ENCODE results near the gene RASSF9.

The RASSF9 gene

GRCh38 chr12:85836197-85837090, at the start of gene RASSF9:
TSS of gene RASSF9 (minus strand) at chr12:85836409. CDS start at chr12:85836201, 208 bp downstream.
- no peaks in the 10 kb centered on the region for H3K27me3 Mint-ChIP-seq (ENCODE audit: low read depth)
- peaks cover 27% of the 10 kb centered on the region for H3K4me1 Mint-ChIP-seq
- H3K27ac Mint-ChIP-seq, result peak within 1 kb of the TSS; percentile 92 to 97 (median 95)
- no peaks in the 10 kb centered on the region for H3K36me3 Mint-ChIP-seq (ENCODE audit: low read depth)
- H3K4me3 Mint-ChIP-seq, result peak within 1 kb of the TSS; percentile 78 to 92 (median 87)
- H3K9me3 Mint-ChIP-seq, result no peaks in the 10 kb centered on the region
- no peak for TF ChIP-seq CTCF (IDR thresholded peaks at IDR 0.05; ENCODE audit: unreplicated experiment in 3 of 3)

DNA sequence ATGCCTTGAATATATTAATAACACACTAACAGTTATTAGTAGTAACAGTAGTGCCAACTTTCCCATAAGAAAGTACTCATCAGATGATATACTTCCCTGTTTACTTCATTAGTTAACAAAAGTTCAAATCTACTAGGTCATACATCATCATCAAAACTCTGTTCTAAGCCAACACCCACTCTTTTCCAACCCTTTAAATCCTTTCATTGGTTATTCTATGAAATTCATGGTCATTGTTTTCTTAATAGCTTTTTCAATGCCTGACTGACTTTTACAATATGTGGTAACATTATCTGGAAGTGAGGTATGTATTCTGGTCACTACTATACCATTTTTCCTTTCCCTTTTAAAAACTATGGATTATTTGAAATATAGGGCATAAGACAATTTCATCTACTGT, 47.6 kb upstream of the RASSF9 start:
- no peak for TF ChIP-seq CTCF (IDR thresholded peaks at IDR 0.05; ENCODE audit: unreplicated experiment in 3 of 3)
- H3K4me3 Mint-ChIP-seq, result no peak overlapping the region
- no peaks in the 10 kb centered on the region for H3K27me3 Mint-ChIP-seq (ENCODE audit: low read depth)
- H3K36me3 Mint-ChIP-seq (ENCODE audit: low read depth), result no peaks in the 10 kb centered on the region
- no peak overlapping the region for H3K27ac Mint-ChIP-seq
- H3K9me3 Mint-ChIP-seq, result no peaks in the 10 kb centered on the region
- H3K4me1 Mint-ChIP-seq, result no peaks in the 10 kb centered on the region

DNA sequence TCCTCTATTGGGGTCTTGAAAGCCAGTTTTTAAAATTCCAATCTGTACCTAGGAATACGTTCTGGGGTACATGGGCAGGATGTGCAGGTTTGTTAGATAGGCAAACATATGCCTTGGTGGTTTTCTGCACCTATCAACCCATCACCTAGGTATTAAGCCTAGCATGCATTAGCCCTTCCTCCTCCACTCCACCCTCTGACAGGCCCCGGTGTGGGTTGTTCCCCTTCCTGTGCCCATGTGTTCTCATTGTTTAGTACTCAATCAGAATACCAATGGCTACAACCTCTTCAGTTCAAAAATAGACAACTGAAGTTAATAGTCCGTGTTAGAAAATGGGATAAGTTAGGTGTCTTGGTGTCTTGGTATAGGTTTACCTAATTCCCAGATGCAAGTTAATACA, 41.2 kb upstream of the RASSF9 start:
- H3K36me3 Mint-ChIP-seq (ENCODE audit: low read depth), result no peaks in the 10 kb centered on the region
- H3K9me3 Mint-ChIP-seq, result no peaks in the 10 kb centered on the region
- no peaks in the 10 kb centered on the region for H3K4me1 Mint-ChIP-seq
- TF ChIP-seq CTCF (IDR thresholded peaks at IDR 0.05; ENCODE audit: unreplicated experiment in 3 of 3), result no peak
- no peaks in the 10 kb centered on the region for H3K27me3 Mint-ChIP-seq (ENCODE audit: low read depth)
- H3K4me3 Mint-ChIP-seq, result no peak overlapping the region
- H3K27ac Mint-ChIP-seq, result no peak overlapping the region

GRCh38 chr12:85874031-85874461, 37.8 kb upstream of the RASSF9 start, which contains the start of gene NTS:
TSS of gene NTS (plus strand) at chr12:85874295. CDS start at chr12:85874404, 109 bp downstream.
- TF ChIP-seq CTCF (IDR thresholded peaks at IDR 0.05; ENCODE audit: unreplicated experiment in 3 of 3), result no peak
- H3K4me3 Mint-ChIP-seq, result peak within 1 kb of the TSS in 2 of 3 experiments; percentile 0 to 2
- H3K9me3 Mint-ChIP-seq, result no peaks in the 10 kb centered on the region
- no peaks in the 10 kb centered on the region for H3K36me3 Mint-ChIP-seq (ENCODE audit: low read depth)
- H3K4me1 Mint-ChIP-seq, result no peaks in the 10 kb centered on the region
- no peak within 1 kb of the TSS for H3K27ac Mint-ChIP-seq
- H3K27me3 Mint-ChIP-seq (ENCODE audit: low read depth), result peaks cover under 1% of the 10 kb centered on the region

DNA sequence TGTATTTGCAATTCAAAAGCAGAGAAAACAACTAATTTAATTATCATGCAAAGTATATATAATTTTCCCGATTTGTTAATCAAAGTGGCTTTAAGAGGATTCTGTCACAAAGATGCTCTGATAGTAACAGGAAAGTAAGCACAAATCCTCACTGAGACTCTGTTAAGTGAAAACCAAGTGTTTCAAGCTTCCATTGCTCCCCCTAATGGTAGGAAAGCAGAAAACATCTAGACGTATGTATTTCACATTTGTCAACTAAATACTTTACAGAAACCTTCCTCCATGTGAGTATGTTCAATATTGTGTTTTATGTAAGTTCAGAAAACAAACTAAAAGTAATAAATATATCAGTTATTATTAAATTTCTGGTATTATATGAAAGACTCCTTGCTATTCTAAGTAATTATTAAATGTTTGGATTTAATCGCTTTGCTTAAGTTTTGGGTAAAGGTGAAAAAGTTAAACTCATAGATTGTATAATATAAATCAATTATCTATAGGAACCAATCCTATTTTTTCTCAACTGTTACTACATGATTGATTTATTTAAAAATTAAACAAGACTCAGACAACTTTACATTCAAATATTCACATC, 36.4 kb upstream of the RASSF9 start:
- H3K27ac Mint-ChIP-seq, result no peak overlapping the region
- peak; percentile 68 to 81 (median 73) for TF ChIP-seq CTCF (IDR thresholded peaks at IDR 0.05; ENCODE audit: unreplicated experiment in 3 of 3)
- no peaks in the 10 kb centered on the region for H3K9me3 Mint-ChIP-seq
- H3K36me3 Mint-ChIP-seq (ENCODE audit: low read depth), result no peaks in the 10 kb centered on the region
- H3K27me3 Mint-ChIP-seq (ENCODE audit: low read depth), result peaks cover 4% of the 10 kb centered on the region
- no peaks in the 10 kb centered on the region for H3K4me1 Mint-ChIP-seq
- H3K4me3 Mint-ChIP-seq, result no peak overlapping the region

All from nephron (organoid).